GM12878 (cell line): ENCODE data around the gene ZFAND2A. TPM values are rescaled to one million over a fixed set of nuclear protein-coding genes. Genes with fewer than 3 reads are reported as not detected.
A peak's percentile ranks its signal among the peaks of the same experiment; 100 is the strongest.

ENCODE experiments used
- ATAC-seq: fragments of 200-7000 bp; cut with Tn5 transposase; 3 replicates; pipeline ENCODE4 v1.9.1; 2020; ENCODE audit warnings: mild to moderate bottlenecking, moderate library complexity
- BruUV-seq: library from RNA; stranded (reverse); fragments of 400-500 nt; replicated peaks from 2 replicates; lab custom pipeline; 2021; lab: Mats Ljungman, UMichigan
- CTCF ChIA-PET: fragments of 300-600 bp; sonication (Branson Sonifier 250); formaldehyde crosslinking; extraction: SDS; loops from one replicate; lab custom pipeline; 2021; ENCODE audit warnings: inconsistent platforms; lab: Yijun Ruan, JAX
- POLR2A ChIA-PET: fragments of 350-600 bp; formaldehyde crosslinking; extraction: SDS; loops from one replicate; lab custom pipeline; 2021; ENCODE audit warnings: inconsistent platforms; lab: Charles Lee
- RAD21 ChIA-PET: fragments of 300-600 bp; sonication (Branson Sonifier 250); formaldehyde crosslinking; loops from one replicate; lab custom pipeline; 2023; ENCODE audit warnings: antibody characterized with exemption; ENCODE audit not compliant: unreplicated experiment; lab: Charles Lee
- SMC1A ChIA-PET: fragments of 300-600 bp; sonication (Branson Sonifier 250); formaldehyde crosslinking; loops from one replicate; lab custom pipeline; 2023; ENCODE audit not compliant: unreplicated experiment, uncharacterized antibody; lab: Charles Lee
- DNase-seq: peaks from one replicate; pipeline ENCODE4 v3.0.0-alpha.2; 2011; ENCODE audit warnings: low read depth, low spot score
- FAIRE-seq: peaks from 3 replicates; lab custom pipeline; 2011; peaks lifted over from hg19 to GRCh38; lab: Jason Lieb, UNC
- H2AFZ ChIP-seq: 2 replicates; pipeline ENCODE4 v1.6.0; 2011; ENCODE audit warnings: low read depth, low read length, control low read depth; ENCODE audit not compliant: control insufficient read depth
- H3K27ac ChIP-seq: 2 replicates; pipeline ENCODE4 v1.5.1; 2011; ENCODE audit warnings: control low read depth; ENCODE audit not compliant: control insufficient read depth, insufficient read depth
- H3K27me3 ChIP-seq, 2 experiments: replicated peaks in 1 of 2; 2 replicates each; pipeline versions ENCODE4 v1.6.0 to v1.6.1; 2011; ENCODE audit warnings: low read length in 1 of 2; ENCODE audit not compliant: control insufficient read depth in 2 of 2, insufficient read depth in 2 of 2
- H3K36me3 ChIP-seq, 2 experiments: 2 replicates each; pipeline ENCODE4 v1.5.1; 2011; ENCODE audit warnings: low read length in 1 of 2; ENCODE audit not compliant: control insufficient read depth in 2 of 2, insufficient read depth in 2 of 2
- H3K4me1 ChIP-seq: 2 replicates; pipeline ENCODE4 v1.6.1; 2011; ENCODE audit warnings: mild to moderate bottlenecking, low read length, moderate library complexity, mixed read lengths; ENCODE audit not compliant: control insufficient read depth, insufficient read depth
- H3K4me2 ChIP-seq: 2 replicates; pipeline ENCODE4 v1.6.0; 2011; ENCODE audit warnings: control low read depth; ENCODE audit not compliant: control insufficient read depth, insufficient read depth
- H3K4me3 ChIP-seq: fragments of 200-600 bp; sonication (generic); 2 replicates; pipeline ENCODE4 v1.5.1; 2016
- H3K79me2 ChIP-seq: 2 replicates; pipeline ENCODE4 v1.6.0; 2011; ENCODE audit warnings: low read length; ENCODE audit not compliant: control insufficient read depth, insufficient read depth
- H3K9ac ChIP-seq: 2 replicates; pipeline ENCODE4 v1.8.0; 2011; ENCODE audit warnings: low read length, control low read depth, mixed read lengths; ENCODE audit not compliant: control insufficient read depth, insufficient read depth
- H3K9me3 ChIP-seq: replicated peaks from 3 replicates; pipeline ENCODE4 v1.5.1; 2011; ENCODE audit warnings: mild to moderate bottlenecking, low read length; ENCODE audit not compliant: control insufficient read depth, insufficient read depth
- H4K20me1 ChIP-seq: 2 replicates; pipeline ENCODE4 v1.6.0; 2011; ENCODE audit not compliant: control insufficient read depth, insufficient read depth
- CREB1 ChIP-seq: IDR thresholded peaks from 2 replicates; pipeline ENCODE4 v1.6.1; 2012; ENCODE audit warnings: low read depth, mild to moderate bottlenecking, inconsistent platforms
- HSF1 ChIP-seq: fragments of 150-350 bp; IDR thresholded peaks from 2 replicates; pipeline ENCODE4 v1.6.1; 2014; ENCODE audit warnings: mild to moderate bottlenecking, low read depth, low read length
- LARP7 ChIP-seq: fragments of 450-650 bp; IDR thresholded peaks from 2 replicates; pipeline ENCODE4 v1.6.1; 2017; ENCODE audit warnings: mild to moderate bottlenecking
- MLLT1 ChIP-seq: fragments of 450-650 bp; IDR thresholded peaks from 2 replicates; pipeline ENCODE4 v1.6.1; 2016; ENCODE audit warnings: mild to moderate bottlenecking
- NBN ChIP-seq: fragments of 450-650 bp; IDR thresholded peaks from 2 replicates; pipeline ENCODE4 v1.6.1; 2016
- NFYB ChIP-seq: IDR thresholded peaks from 2 replicates; pipeline ENCODE4 v1.6.1; 2011; ENCODE audit warnings: low read depth, mild to moderate bottlenecking, low read length, improper control_type of control experiment, moderate library complexity; ENCODE audit not compliant: insufficient read depth
- PAX5 ChIP-seq: IDR thresholded peaks from 2 replicates; pipeline ENCODE4 v1.6.1; 2011; ENCODE audit warnings: low read depth, low read length, borderline replicate concordance
- PML ChIP-seq: IDR thresholded peaks from 2 replicates; pipeline ENCODE4 v1.6.1; 2012; ENCODE audit warnings: low read length, inconsistent platforms
- POLR2A ChIP-seq: IDR thresholded peaks from 2 replicates; pipeline ENCODE4 v1.6.1; 2011; ENCODE audit warnings: low read depth, mild to moderate bottlenecking, low read length
- POLR2AphosphoS5 ChIP-seq: IDR thresholded peaks from 2 replicates; pipeline ENCODE4 v1.6.1; 2011; ENCODE audit warnings: mild to moderate bottlenecking, low read length, inconsistent platforms
- RAD21 ChIP-seq: IDR thresholded peaks from 2 replicates; pipeline ENCODE4 v1.6.1; 2011; ENCODE audit warnings: mild to moderate bottlenecking, low read depth, low read length, moderate library complexity; ENCODE audit not compliant: insufficient read depth
- RELB ChIP-seq: fragments of 450-650 bp; IDR thresholded peaks from 2 replicates; pipeline ENCODE4 v1.6.1; 2017; ENCODE audit warnings: low read depth, mild to moderate bottlenecking, moderate library complexity
- SIX5 ChIP-seq: IDR thresholded peaks from 2 replicates; pipeline ENCODE4 v1.6.1; 2011; ENCODE audit warnings: mild to moderate bottlenecking, low read depth, low read length, moderate library complexity; ENCODE audit not compliant: severe bottlenecking
- SMC3 ChIP-seq: IDR thresholded peaks from 2 replicates; pipeline ENCODE4 v1.6.1; 2011; ENCODE audit warnings: low read length, improper control_type of control experiment, borderline replicate concordance
- SP1 ChIP-seq: IDR thresholded peaks from one replicate; pipeline ENCODE4 v1.6.1; 2011; ENCODE audit warnings: low read depth, low read length
- STAT1 ChIP-seq: fragments of 450-650 bp; conservative IDR thresholded peaks from 2 replicates; pipeline ENCODE4 v1.6.1; 2014; ENCODE audit warnings: antibody characterized with exemption, mild to moderate bottlenecking
- TCF3 ChIP-seq: IDR thresholded peaks from 2 replicates; pipeline ENCODE4 v1.6.1; 2012; ENCODE audit warnings: low read depth, mild to moderate bottlenecking, low read length, borderline replicate concordance; ENCODE audit not compliant: insufficient read depth
- YY1 ChIP-seq: IDR thresholded peaks from 2 replicates; pipeline ENCODE4 v1.6.1; 2011; ENCODE audit warnings: low read depth, mild to moderate bottlenecking, low read length
- ZNF207 ChIP-seq: fragments of 450-650 bp; IDR thresholded peaks from 2 replicates; pipeline ENCODE4 v1.6.1; 2014; ENCODE audit warnings: antibody characterized with exemption, mild to moderate bottlenecking, borderline replicate concordance
- WGBS: methylation state at CpG from one replicate; pipeline ENCODE4 v1.1.6; 2016; ENCODE audit warnings: low lambda C conversion rate; ENCODE audit not compliant: insufficient replicate concordance, insufficient coverage; ENCODE audit errors: missing lambda C conversion rate; 5-methylcytosine and 5-hydroxymethylcytosine counted together
- in situ Hi-C: fragments of 300-500 bp; cut with MboI; formaldehyde crosslinking; loops from 9 replicates; pipeline ENCODE4 v1.14.3; 2018; ENCODE audit warnings: mixed read lengths
- intact Hi-C: fragments of 100-400 bp; cut with micrococcal nuclease; formaldehyde crosslinking; loops from one replicate; pipeline ENCODE4 v1.14.2; 2022; ENCODE audit not compliant: unreplicated experiment
- polyA plus RNA-seq, 11 experiments: library from polyadenylated mRNA; depleted of rRNA in 4 of 11; unstranded in 6 of 11; stranded (reverse) in 5 of 11; fragments of >200 nt; fragmentation: Nextera tagmentation in 4 of 11; fragmentation: Illumina TruSeq in 1 of 11; extraction: Ambion mirVana in 4 of 11; extraction: Trizol in 1 of 11; gene quantifications; 1 replicate in 1 of 11; 2 replicates in 10 of 11; pipeline versions ENCODE4 v1.2.1 to v1.2.3, GENCODE V29; 2011 to 2016; ENCODE audit warnings: inconsistent platforms in 2 of 11, missing spikeins in 2 of 11, low read depth in 1 of 11
- total RNA-seq, 4 experiments: library from RNA; depleted of rRNA in 3 of 4; stranded (reverse); fragments of >200 nt in 3 of 4; fragmentation: Illumina TruSeq in 1 of 4; extraction: Trizol in 1 of 4; gene quantifications; 2 replicates each; pipeline versions ENCODE4 v1.2.1 to v1.2.3, GENCODE V29; 2013 to 2021

ZFAND2A gene
- total and polyA plus RNA-seq, 10 of the 15 experiments (the other 5 are each of a cell fraction or from before 2014, with no cell fraction given): 14.8 to 39.9 (median 20.8) TPM

GRCh38 chr7:1169409-1170368 lies 9.7 kb upstream of the ZFAND2A start:
- Histone ChIP-seq H3K27ac (peak overlapping the region; percentile 82), H3K79me2 (peaks cover 1% of the 10 kb centered on the region; the same call in 1 of the 2 replicates), H3K4me3 (peak overlapping the region; percentile 47), H4K20me1 (no peaks in the 10 kb centered on the region), H3K36me3 (no peaks in the 10 kb centered on the region), H3K27me3 (no peaks in the 10 kb centered on the region), H3K4me2 (peak overlapping the region; percentile 97), H3K9me3 (no peaks in the 10 kb centered on the region; the same call in 2 of the 3 replicates), H3K4me1 (peaks cover 9% of the 10 kb centered on the region), H3K9ac (peak overlapping the region; percentile 80), H2AFZ (peak overlapping the region; percentile 94)
- WGBS: 24% methylated on average over 40 of the region's 43 CpGs
- in situ Hi-C loops (no loop called here), intact Hi-C loops (loop anchor here (1.0 kb wide), 1 partner anchor 176 kb away; no protein-coding TSS in a partner anchor)
- ChIA-PET CTCF (interaction anchor here (0.6 to 4.4 kb wide), 17 partner anchors 10 to 218 kb away, joined by 3 to 31 read pairs (median 4); partner anchors contain the start of genes GPER1 and ZFAND2A), SMC1A (interaction anchor here (0.6 to 2.3 kb wide), 10 partner anchors 9 to 176 kb away, joined by 3 to 9 read pairs (median 4); partner anchors contain the start of gene ZFAND2A), RAD21 (interaction anchor here (0.5 to 2.8 kb wide), 9 partner anchors 18 to 177 kb away, joined by 3 to 8 read pairs (median 4); partner anchors contain the start of gene GPR146), POLR2A (interaction anchor here (0.7 to 3.3 kb wide), 7 partner anchors 17 to 177 kb away, joined by 3 to 9 read pairs (median 4); a partner anchor contains a TSS)
- BruUV-seq: TSS peak; percentile 94
- DNase-seq (peak; percentile 56), ATAC-seq (peak; percentile 100), FAIRE-seq (peak; percentile 80)
- no peak for TF ChIP-seq CREB1
- TF ChIP-seq MLLT1: peak; percentile 66
- TF ChIP-seq RAD21: peak; percentile 63
- TF ChIP-seq SIX5: no peak
- TF ChIP-seq POLR2A: peak; percentile 74; the same call in 1 of the 2 replicates
- peak; percentile 97 for TF ChIP-seq YY1
- peak; percentile 63 for TF ChIP-seq SP1
- TF ChIP-seq PAX5: 0 out of 2 replicates have a peak, but pooled peaks have one; percentile 19
- no peak for TF ChIP-seq HSF1
- no peak; the same call in 1 of the 2 replicates for TF ChIP-seq RELB
- 0 out of 2 replicates have a peak, but pooled peaks have one; percentile 14 for TF ChIP-seq TCF3
- peak; percentile 69 for TF ChIP-seq SMC3
- 0 out of 2 replicates have a peak, but pooled peaks have one; percentile 9 for TF ChIP-seq NFYB
- no peak for TF ChIP-seq PML
- TF ChIP-seq STAT1: no peak
- TF ChIP-seq ZNF207: 0 out of 2 replicates have a peak, but pooled peaks have one; percentile 23
- peak; percentile 76; the same call in 1 of the 2 replicates for TF ChIP-seq POLR2AphosphoS5
- TF ChIP-seq NBN: peak; percentile 53; the same call in 1 of the 2 replicates
- peak; percentile 28; the same call in 1 of the 2 replicates for TF ChIP-seq LARP7
